Adrenal gland (tissue), 5 donors: ENCODE data around the gene RAD51B.

Source experiments
- POLR2A ChIP-seq, 2 donors: fragments of 450-650 bp; IDR thresholded peaks; one replicate each; pipeline ENCODE4 v1.6.1; 2017; ENCODE audit warnings: antibody characterized with exemption in 2 of 2, mild to moderate bottlenecking in 2 of 2, moderate library complexity in 1 of 2
- TF ChIP-seq, protein P1 (sequence below), 6 experiments: fragments of 450-650 bp in 4 of 6; fragments of 200-600 bp in 2 of 6; sonication (generic) in 1 of 6; IDR thresholded peaks; 1 replicate in 5 of 6; 2 replicates in 1 of 6; pipeline versions ENCODE4 v1.5.1 to v1.8.0; 2016 to 2021; ENCODE audit warnings: antibody characterized with exemption in 6 of 6, mild to moderate bottlenecking in 2 of 6, moderate library complexity in 1 of 6
- donor health status: DM: no; HTN: no; CAD: no.

- TF ChIP-seq, protein P1, sequence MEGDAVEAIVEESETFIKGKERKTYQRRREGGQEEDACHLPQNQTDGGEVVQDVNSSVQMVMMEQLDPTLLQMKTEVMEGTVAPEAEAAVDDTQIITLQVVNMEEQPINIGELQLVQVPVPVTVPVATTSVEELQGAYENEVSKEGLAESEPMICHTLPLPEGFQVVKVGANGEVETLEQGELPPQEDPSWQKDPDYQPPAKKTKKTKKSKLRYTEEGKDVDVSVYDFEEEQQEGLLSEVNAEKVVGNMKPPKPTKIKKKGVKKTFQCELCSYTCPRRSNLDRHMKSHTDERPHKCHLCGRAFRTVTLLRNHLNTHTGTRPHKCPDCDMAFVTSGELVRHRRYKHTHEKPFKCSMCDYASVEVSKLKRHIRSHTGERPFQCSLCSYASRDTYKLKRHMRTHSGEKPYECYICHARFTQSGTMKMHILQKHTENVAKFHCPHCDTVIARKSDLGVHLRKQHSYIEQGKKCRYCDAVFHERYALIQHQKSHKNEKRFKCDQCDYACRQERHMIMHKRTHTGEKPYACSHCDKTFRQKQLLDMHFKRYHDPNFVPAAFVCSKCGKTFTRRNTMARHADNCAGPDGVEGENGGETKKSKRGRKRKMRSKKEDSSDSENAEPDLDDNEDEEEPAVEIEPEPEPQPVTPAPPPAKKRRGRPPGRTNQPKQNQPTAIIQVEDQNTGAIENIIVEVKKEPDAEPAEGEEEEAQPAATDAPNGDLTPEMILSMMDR (IDR thresholded peaks at IDR 0.05), result no peak
- TF ChIP-seq POLR2A (IDR thresholded peaks at IDR 0.05), result no peak
Measured at GRCh38 chr14:68036202-68036601, 216.6 kb downstream of the RAD51B start.
